Right hindlimb (tissue), 1 donor: ENCODE results near the gene COL9A3.

Experiments used
- DNase-seq: peaks from one replicate; pipeline ENCODE4 v3.0.0-alpha.2; 2018

The COL9A3 gene

GRCh38 chr20:62797671-62798532, 18.9 kb upstream of the COL9A3 start:
- no peak for DNase-seq

GRCh38 chr20:62799036-62799435, 17.8 kb upstream of the COL9A3 start:
- DNase-seq = no peak

- no peak for DNase-seq
Observed at GRCh38 chr20:62799459-62799858, 17.4 kb upstream of the COL9A3 start.

- no peak for DNase-seq
Observed at GRCh38 chr20:62799873-62800272, 17.0 kb upstream of the COL9A3 start.

- DNase-seq = no peak
Observed at GRCh38 chr20:62800314-62801259, 16.3 kb upstream of the COL9A3 start.

GRCh38 chr20:62801284-62802010, 15.4 kb upstream of the COL9A3 start:
- DNase-seq = no peak

GRCh38 chr20:62802026-62802712, 14.7 kb upstream of the COL9A3 start:
- DNase-seq = no peak

GRCh38 chr20:62804021-62804626, 12.7 kb upstream of the COL9A3 start:
- DNase-seq = no peak

GRCh38 chr20:62804627-62805154, 12.2 kb upstream of the COL9A3 start, which contains the start of gene OGFR:
OGFR (plus strand) TSS chr20:62804835; CDS start chr20:62804860, 25 bp downstream.
- peak; percentile 79 for DNase-seq

GRCh38 chr20:62805155-62805710, 11.6 kb upstream of the COL9A3 start:
- no peak for DNase-seq

- DNase-seq = no peak
Observed at GRCh38 chr20:62805711-62806382, 11.0 kb upstream of the COL9A3 start.

- no peak for DNase-seq
Observed at GRCh38 chr20:62806383-62807050, 10.3 kb upstream of the COL9A3 start.

- no peak for DNase-seq
Observed at GRCh38 chr20:62807444-62808210, 9.2 kb upstream of the COL9A3 start.

- DNase-seq = peak; percentile 77
Observed at GRCh38 chr20:62808211-62808865, 8.5 kb upstream of the COL9A3 start.

GRCh38 chr20:62809530-62810428, 7.1 kb upstream of the COL9A3 start:
- no peak for DNase-seq

- no peak for DNase-seq
Observed at GRCh38 chr20:62811320-62811719, 5.5 kb upstream of the COL9A3 start.

GRCh38 chr20:62811720-62812119, 5.1 kb upstream of the COL9A3 start:
- DNase-seq = no peak
